ENCODE results near the gene BTLA.
"Not testable (repeated sequence)": the region's sequence is repeated elsewhere in the genome, so short reads cannot be mapped to it uniquely, and the experiment has no call there.

BTLA gene

GRCh38 chr3:112425858-112426750, 73.2 kb downstream of the BTLA start:
- no peak for TF ChIP-seq CTCF (IDR thresholded peaks at IDR 0.05; ENCODE audit: insufficient read depth, low read depth, low read length, missing control alignments)
- DNase-seq (ENCODE audit: low read depth), result no peak
- H3K4me3 ChIP-seq (ENCODE audit: low read length), result no peak overlapping the region

- no peak for TF ChIP-seq CTCF (IDR thresholded peaks at IDR 0.05; ENCODE audit: insufficient read depth, low read depth, low read length, missing control alignments)
- no peak overlapping the region for H3K4me3 ChIP-seq (ENCODE audit: low read length)
- no peak for DNase-seq (ENCODE audit: low read depth)
These were observed 73.9 kb downstream of the BTLA start for GRCh38 chr3:112425382-112425781.

DNA sequence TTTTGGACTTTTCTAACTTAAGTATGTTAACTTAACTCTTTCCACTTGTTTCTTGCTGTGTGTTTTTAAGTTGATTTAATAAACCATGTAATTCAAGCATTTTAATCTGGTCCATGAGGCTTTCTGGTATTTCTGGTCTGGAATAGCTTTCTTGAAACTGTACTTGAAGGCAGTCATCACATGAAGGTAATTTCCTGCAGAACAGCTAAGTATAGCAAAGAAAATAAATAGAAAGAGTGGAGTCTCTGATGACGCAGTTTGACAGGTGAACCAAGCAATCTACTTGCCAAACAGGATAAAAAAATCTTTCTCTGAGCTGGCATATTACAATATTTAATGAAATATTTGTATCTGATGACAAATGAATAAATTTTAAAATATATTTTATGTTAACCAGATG, 74.9 kb downstream of the BTLA start:
- DNase-seq (ENCODE audit: low read depth), result no peak
- no peak overlapping the region for H3K4me3 ChIP-seq (ENCODE audit: low read length)
- TF ChIP-seq CTCF (IDR thresholded peaks at IDR 0.05; ENCODE audit: insufficient read depth, low read depth, low read length, missing control alignments), result no peak

DNA sequence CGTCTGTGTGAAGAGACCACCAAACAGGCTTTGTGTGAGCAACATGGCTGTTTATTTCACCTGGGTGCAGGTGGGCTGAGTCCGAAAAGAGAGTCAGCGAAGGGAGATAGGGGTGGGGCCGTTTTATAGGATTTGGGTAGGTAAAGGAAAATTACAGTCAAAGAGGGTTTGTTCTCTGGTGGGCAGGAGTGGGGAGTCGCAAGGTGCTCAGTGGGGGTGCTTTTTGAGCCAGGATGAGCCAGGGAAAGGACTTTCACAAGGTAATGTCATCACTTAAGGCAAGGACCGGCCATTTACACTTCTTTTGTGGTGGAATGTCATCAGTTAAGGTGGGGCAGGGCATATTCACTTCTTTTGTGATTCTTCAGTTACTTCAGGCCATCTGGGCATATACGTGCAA, 76.4 kb downstream of the BTLA start:
- H3K4me3 ChIP-seq (ENCODE audit: low read length), result not testable (repeated sequence)

GRCh38 chr3:112418526-112418925, 80.7 kb downstream of the BTLA start:
- H3K4me3 ChIP-seq (ENCODE audit: low read length); DNase-seq (ENCODE audit: low read depth): not testable (repeated sequence)

More for the DNA sequence above, 76.4 kb downstream of the BTLA start:
- DNase-seq (ENCODE audit: low read depth), result not testable (repeated sequence)

DNA sequence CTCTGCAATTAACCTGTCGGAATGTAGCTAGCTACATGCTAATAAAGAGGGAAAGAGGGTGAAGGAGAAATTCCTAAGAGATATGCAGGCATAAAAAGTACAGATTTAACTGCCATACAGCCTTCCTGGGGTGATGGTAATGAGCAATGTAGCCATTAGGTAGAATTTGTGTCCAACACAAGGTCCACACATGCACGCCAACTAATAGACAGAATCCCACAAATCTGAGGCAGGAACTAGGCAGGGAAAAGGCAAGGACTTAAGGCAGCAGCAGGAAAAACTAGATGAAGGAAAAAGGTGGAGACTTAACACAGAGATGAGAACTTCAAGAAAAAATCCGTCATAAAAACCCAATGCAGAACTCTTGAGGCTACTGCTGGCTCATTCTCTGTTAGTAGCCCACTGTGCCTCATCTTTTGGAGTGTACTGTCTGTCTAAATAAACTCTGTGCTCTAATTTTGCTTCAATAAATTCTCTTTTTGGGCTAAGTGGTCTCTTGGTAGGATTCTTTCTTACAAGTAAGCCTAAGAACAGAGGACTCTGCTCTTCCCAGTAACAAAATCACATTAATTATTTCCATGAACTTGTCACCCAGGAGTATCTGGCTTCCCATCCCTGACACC, 81.5 kb downstream of the BTLA start:
- no peak for DNase-seq (ENCODE audit: low read depth)
- no peak for TF ChIP-seq CTCF (IDR thresholded peaks at IDR 0.05; ENCODE audit: insufficient read depth, low read depth, low read length, missing control alignments)
- no peak overlapping the region for H3K4me3 ChIP-seq (ENCODE audit: low read length)

GRCh38 chr3:112416391-112417212, 82.7 kb downstream of the BTLA start:
- H3K4me3 ChIP-seq (ENCODE audit: low read length), result no peak overlapping the region
- TF ChIP-seq CTCF (IDR thresholded peaks at IDR 0.05; ENCODE audit: insufficient read depth, low read depth, low read length, missing control alignments), result no peak
- DNase-seq (ENCODE audit: low read depth), result no peak
